ENCODE measurements around the gene SPATA24. TPM values are rescaled to one million over a fixed set of nuclear protein-coding genes. Genes with fewer than 3 reads are reported as not detected.
A peak's percentile ranks its signal among the peaks of the same experiment; 100 is the strongest.

Gene SPATA24
- total and polyA plus RNA-seq, 2 of the 13 experiments (the other 11 are each of a cell fraction or from before 2014, with no cell fraction given) = 6.0 to 11.1 TPM

GRCh38 chr5:139451878-139452660 lies 48.2 kb upstream of the SPATA24 start:
- Histone ChIP-seq H3K27ac (ENCODE audit: extremely low read length, insufficient read depth, low read length) (no peak overlapping the region), H2AFZ (ENCODE audit: low read length) (no peak overlapping the region), H3K4me3 (replicated peaks in 1 of 3; ENCODE audit: insufficient read depth in 1 of 3, low read depth in 2 of 3, low read length in 3 of 3) (no peak overlapping the region), H3K9ac (ENCODE audit: insufficient read depth, low read depth, low read length) (no peak overlapping the region), H3K27me3 (ENCODE audit: control insufficient read depth in 1 of 2, insufficient read depth in 2 of 2, low read length in 2 of 2) (peaks cover 3 to 16% of the 10 kb centered on the region in 2 experiments; a peak in 4 of 5 replicates), H3K9me3 (ENCODE audit: low read length) (no peaks in the 10 kb centered on the region), H3K4me2 (ENCODE audit: low read depth, low read length) (no peak overlapping the region), H3K79me2 (ENCODE audit: insufficient read depth, low read length) (no peaks in the 10 kb centered on the region), H4K20me1 (ENCODE audit: insufficient read depth, low read length) (no peaks in the 10 kb centered on the region), H3K36me3 (replicated peaks in 1 of 2; ENCODE audit: control insufficient read depth in 1 of 2, insufficient read depth in 2 of 2, low read length in 2 of 2) (no peaks in the 10 kb centered on the region), H3K4me1 (ENCODE audit: insufficient read depth, low read length) (no peaks in the 10 kb centered on the region)
- FAIRE-seq (no peak), DNase-seq (ENCODE audit: low spot score) (no peak), ATAC-seq (no peak)
- ChIA-PET POLR2A (no interaction called here), CTCF (ENCODE audit: low intra/inter-chr PET ratio, low total read pairs) (no interaction called here)
- TF ChIP-seq, protein P1, sequence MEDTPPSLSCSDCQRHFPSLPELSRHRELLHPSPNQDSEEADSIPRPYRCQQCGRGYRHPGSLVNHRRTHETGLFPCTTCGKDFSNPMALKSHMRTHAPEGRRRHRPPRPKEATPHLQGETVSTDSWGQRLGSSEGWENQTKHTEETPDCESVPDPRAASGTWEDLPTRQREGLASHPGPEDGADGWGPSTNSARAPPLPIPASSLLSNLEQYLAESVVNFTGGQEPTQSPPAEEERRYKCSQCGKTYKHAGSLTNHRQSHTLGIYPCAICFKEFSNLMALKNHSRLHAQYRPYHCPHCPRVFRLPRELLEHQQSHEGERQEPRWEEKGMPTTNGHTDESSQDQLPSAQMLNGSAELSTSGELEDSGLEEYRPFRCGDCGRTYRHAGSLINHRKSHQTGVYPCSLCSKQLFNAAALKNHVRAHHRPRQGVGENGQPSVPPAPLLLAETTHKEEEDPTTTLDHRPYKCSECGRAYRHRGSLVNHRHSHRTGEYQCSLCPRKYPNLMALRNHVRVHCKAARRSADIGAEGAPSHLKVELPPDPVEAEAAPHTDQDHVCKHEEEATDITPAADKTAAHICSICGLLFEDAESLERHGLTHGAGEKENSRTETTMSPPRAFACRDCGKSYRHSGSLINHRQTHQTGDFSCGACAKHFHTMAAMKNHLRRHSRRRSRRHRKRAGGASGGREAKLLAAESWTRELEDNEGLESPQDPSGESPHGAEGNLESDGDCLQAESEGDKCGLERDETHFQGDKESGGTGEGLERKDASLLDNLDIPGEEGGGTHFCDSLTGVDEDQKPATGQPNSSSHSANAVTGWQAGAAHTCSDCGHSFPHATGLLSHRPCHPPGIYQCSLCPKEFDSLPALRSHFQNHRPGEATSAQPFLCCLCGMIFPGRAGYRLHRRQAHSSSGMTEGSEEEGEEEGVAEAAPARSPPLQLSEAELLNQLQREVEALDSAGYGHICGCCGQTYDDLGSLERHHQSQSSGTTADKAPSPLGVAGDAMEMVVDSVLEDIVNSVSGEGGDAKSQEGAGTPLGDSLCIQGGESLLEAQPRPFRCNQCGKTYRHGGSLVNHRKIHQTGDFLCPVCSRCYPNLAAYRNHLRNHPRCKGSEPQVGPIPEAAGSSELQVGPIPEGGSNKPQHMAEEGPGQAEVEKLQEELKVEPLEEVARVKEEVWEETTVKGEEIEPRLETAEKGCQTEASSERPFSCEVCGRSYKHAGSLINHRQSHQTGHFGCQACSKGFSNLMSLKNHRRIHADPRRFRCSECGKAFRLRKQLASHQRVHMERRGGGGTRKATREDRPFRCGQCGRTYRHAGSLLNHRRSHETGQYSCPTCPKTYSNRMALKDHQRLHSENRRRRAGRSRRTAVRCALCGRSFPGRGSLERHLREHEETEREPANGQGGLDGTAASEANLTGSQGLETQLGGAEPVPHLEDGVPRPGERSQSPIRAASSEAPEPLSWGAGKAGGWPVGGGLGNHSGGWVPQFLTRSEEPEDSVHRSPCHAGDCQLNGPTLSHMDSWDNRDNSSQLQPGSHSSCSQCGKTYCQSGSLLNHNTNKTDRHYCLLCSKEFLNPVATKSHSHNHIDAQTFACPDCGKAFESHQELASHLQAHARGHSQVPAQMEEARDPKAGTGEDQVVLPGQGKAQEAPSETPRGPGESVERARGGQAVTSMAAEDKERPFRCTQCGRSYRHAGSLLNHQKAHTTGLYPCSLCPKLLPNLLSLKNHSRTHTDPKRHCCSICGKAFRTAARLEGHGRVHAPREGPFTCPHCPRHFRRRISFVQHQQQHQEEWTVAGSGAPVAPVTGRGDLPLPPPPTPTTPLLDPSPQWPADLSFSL (CRISPR knock-in tag; IDR thresholded peaks at IDR 0.05) = peak; percentile 46; the same call in 1 of the 2 replicates
- no peak for TF ChIP-seq ZNF224 (CRISPR knock-in tag; IDR thresholded peaks at IDR 0.05)
- TF ChIP-seq NONO (IDR thresholded peaks at IDR 0.05) = 0 out of 2 replicates have a peak, but pooled peaks have one; percentile 2
- no peak for TF ChIP-seq NONO (CRISPR knock-in tag; conservative IDR thresholded peaks at IDR 0.05)
- in situ Hi-C loops (cut with HindIII; ENCODE audit: extremely low pct_ligation_motif_present, low pct_unique_long_range_greater_than_20kb) (no loop called here), intact Hi-C loops (cut with micrococcal nuclease; ENCODE audit: unreplicated experiment) (no loop called here)
- BruUV-seq (replicated peaks) = no TSS peak
- 50% methylated on average over 3 of the region's 3 CpGs for WGBS (ENCODE audit: low lambda C conversion rate)

Data from HepG2 (cell line).